Measurements from ENCODE around the gene PIAS1.

DNA sequence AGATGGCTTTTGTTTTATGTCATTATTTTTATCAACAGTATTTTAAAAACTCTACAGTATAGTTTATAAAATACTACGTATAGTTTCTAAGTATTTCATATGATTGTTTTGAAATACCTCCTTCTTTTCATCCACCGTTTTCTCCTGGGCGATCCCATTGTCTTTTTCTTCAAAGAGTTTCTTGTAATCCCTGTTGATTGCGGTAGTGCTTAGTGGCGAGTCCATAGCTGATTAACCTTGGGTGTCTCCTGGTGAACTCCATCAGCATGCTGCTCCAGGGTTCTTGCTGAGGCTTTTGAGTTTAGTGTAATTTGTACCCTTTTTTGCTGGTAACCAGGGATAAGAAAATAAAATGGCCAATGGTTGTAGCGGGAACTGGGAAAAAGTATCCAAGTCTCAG lies 3.6 kb downstream of the PIAS1 start:
- TF ChIP-seq, protein P1, sequence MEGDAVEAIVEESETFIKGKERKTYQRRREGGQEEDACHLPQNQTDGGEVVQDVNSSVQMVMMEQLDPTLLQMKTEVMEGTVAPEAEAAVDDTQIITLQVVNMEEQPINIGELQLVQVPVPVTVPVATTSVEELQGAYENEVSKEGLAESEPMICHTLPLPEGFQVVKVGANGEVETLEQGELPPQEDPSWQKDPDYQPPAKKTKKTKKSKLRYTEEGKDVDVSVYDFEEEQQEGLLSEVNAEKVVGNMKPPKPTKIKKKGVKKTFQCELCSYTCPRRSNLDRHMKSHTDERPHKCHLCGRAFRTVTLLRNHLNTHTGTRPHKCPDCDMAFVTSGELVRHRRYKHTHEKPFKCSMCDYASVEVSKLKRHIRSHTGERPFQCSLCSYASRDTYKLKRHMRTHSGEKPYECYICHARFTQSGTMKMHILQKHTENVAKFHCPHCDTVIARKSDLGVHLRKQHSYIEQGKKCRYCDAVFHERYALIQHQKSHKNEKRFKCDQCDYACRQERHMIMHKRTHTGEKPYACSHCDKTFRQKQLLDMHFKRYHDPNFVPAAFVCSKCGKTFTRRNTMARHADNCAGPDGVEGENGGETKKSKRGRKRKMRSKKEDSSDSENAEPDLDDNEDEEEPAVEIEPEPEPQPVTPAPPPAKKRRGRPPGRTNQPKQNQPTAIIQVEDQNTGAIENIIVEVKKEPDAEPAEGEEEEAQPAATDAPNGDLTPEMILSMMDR (IDR thresholded peaks at IDR 0.05; ENCODE audit: low read length), result no peak
- TF ChIP-seq EZH2 (optimal IDR thresholded peaks at IDR 0.05; ENCODE audit: low read depth, low read length) (no peak), EZH2phosphoT487 (IDR thresholded peaks at IDR 0.05; ENCODE audit: low read length) (no peak)
